Activated T-cell treated with anti-CD3 and anti-CD28 coated beads, Interleukin-2, amount 50 U/mL, for 4 hours (primary cell): Measurements from ENCODE around the gene GTPBP10. TPM values are rescaled to one million over a fixed set of nuclear protein-coding genes. Genes with fewer than 3 reads are reported as not detected.

Source experiments
- ATAC-seq, 2 donors: fragments of 200-7000 bp; cut with Tn5 transposase; one replicate each; pipeline ENCODE4 v1.10.0; 2021
- DNase-seq: peaks from one replicate; pipeline ENCODE4 v3.0.0-alpha.2; 2020
- H3K27me3 Mint-ChIP-seq: one replicate; pipeline ENCODE4 v1.8.0; 2021; ENCODE audit warnings: low read depth, mixed read lengths
- H3K36me3 Mint-ChIP-seq: one replicate; pipeline ENCODE4 v1.8.0; 2022; ENCODE audit warnings: mixed read lengths; ENCODE audit not compliant: insufficient read depth
- H3K4me1 Mint-ChIP-seq: one replicate; pipeline ENCODE4 v1.8.0; 2021; ENCODE audit warnings: low read depth, mixed read lengths
- H3K4me3 Mint-ChIP-seq: one replicate; pipeline ENCODE4 v1.8.0; 2021; ENCODE audit warnings: mild to moderate bottlenecking, moderate library complexity, mixed read lengths
- H3K9me3 Mint-ChIP-seq: one replicate; pipeline ENCODE4 v1.8.0; 2021; ENCODE audit warnings: mixed read lengths
- total RNA-seq, 3 donors: library from RNA; stranded (reverse); gene quantifications; one replicate each; pipeline ENCODE4 v1.2.1, GENCODE V29; 2021

Gene GTPBP10
- total RNA-seq, 3 donors from 2014 or later: 39.9 to 43.1 (median 42.4) TPM

GRCh38 chr7:90432752-90433151, 86.2 kb downstream of the GTPBP10 start:
- Mint-ChIP-seq H3K4me1 (no peaks in the 10 kb centered on the region), H3K27me3 (peaks cover 16% of the 10 kb centered on the region), H3K9me3 (peaks cover 4% of the 10 kb centered on the region), H3K4me3 (no peak overlapping the region), H3K36me3 (no peaks in the 10 kb centered on the region)
- DNase-seq (no peak), ATAC-seq (no peak)

DNA sequence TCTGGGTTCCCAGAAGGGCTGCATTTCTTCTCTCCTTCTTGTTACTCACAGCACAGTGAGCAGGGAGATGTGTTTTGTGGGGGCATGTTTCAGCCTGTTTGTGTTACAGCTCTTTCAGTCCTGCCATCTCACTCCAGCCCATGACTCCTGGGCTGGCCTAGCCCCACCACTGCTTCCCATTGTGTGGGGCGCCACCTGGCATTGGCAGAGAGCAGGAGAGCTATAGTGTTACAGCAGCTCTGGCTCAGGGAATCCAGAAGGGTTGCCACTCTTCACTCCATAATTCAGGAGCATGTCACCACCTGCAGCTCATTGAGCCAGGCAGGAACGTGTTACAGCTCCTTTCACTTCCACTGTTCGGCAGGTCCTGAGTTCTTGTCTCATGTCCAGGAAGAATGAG, 86.7 kb downstream of the GTPBP10 start:
- Mint-ChIP-seq H3K4me3 (no peak overlapping the region), H3K9me3 (peaks cover 4% of the 10 kb centered on the region), H3K4me1 (no peaks in the 10 kb centered on the region), H3K36me3 (no peaks in the 10 kb centered on the region), H3K27me3 (peaks cover 16% of the 10 kb centered on the region)
- ATAC-seq (no peak), DNase-seq (no peak)

Other genes with a start within 250 kb of the GTPBP10 start
- gene STEAP1, start 192.2 kb upstream of the GTPBP10 start, total RNA-seq: under 1 TPM in 2 of 3 donors, not detected in 1; 0.16 to 0.66 TPM
- gene STEAP2, start 135.0 kb upstream of the GTPBP10 start, total RNA-seq: under 1 TPM in 2 of 3 donors, not detected in 1; 0.08 to 0.14 TPM
- gene CFAP69, start 101.5 kb upstream of the GTPBP10 start, total RNA-seq: under 1 TPM in 1 of 3 donors, not detected in 2; 0.20 TPM
- gene FAM237B, start 25.4 kb upstream of the GTPBP10 start, total RNA-seq: not detected
- gene CLDN12, start 56.7 kb downstream of the GTPBP10 start, total RNA-seq: 1 to 10 TPM; 1.1 to 2.3 (median 1.6) TPM
- not detected for gene PTTG1IP2, start 122.9 kb downstream of the GTPBP10 start, total RNA-seq
- 1 to 10 TPM in 1 of 3 donors, under 1 TPM in 2; 0.71 to 1.1 (median 0.95) TPM for gene CDK14, start 249.6 kb downstream of the GTPBP10 start, total RNA-seq